GM21390 (cell line): ENCODE measurements around the gene EIF3F.

Experiments used
- ATAC-seq: cut with Tn5 transposase; IDR thresholded peaks from one replicate; pipeline ENCODE4 v1.9.1; 2021; ENCODE audit not compliant: unreplicated experiment

Gene EIF3F

GRCh38 chr11:7986768-7987559, at the start of gene EIF3F:
Gene EIF3F (plus strand): TSS chr11:7987337. CDS start chr11:7987353, 16 bp downstream.
- ATAC-seq = peak; percentile 92

GRCh38 chr11:7941146-7941545, 46.0 kb upstream of the EIF3F start:
- ATAC-seq = no peak

- ATAC-seq = no peak
Measured at GRCh38 chr11:7941608-7942007, 45.5 kb upstream of the EIF3F start, which contains the start of gene OR10A3. Gene OR10A3 (minus strand): TSS chr11:7941708. CDS start chr11:7939520, 2,188 bp downstream.

- ATAC-seq = no peak
Measured at GRCh38 chr11:7944123-7944522, 43.0 kb upstream of the EIF3F start.

GRCh38 chr11:7949934-7950333, 37.2 kb upstream of the EIF3F start:
- ATAC-seq = no peak

- no peak for ATAC-seq
Measured at GRCh38 chr11:7955191-7955590, 31.9 kb upstream of the EIF3F start.

- ATAC-seq = no peak
Measured at GRCh38 chr11:7964261-7964660, 22.9 kb upstream of the EIF3F start.

- ATAC-seq = no peak
Measured at GRCh38 chr11:7964873-7965272, 22.3 kb upstream of the EIF3F start.

GRCh38 chr11:7965386-7965785, 21.8 kb upstream of the EIF3F start, which contains the start of gene NLRP10:
Gene NLRP10 (minus strand): TSS chr11:7965447. CDS start chr11:7963495, 1,952 bp downstream.
- ATAC-seq = no peak

GRCh38 chr11:7967097-7967496, 20.0 kb upstream of the EIF3F start:
- no peak for ATAC-seq

- ATAC-seq = no peak
Measured at GRCh38 chr11:7967826-7968225, 19.3 kb upstream of the EIF3F start.

- no peak for ATAC-seq
Measured at GRCh38 chr11:7968686-7969085, 18.5 kb upstream of the EIF3F start.

- ATAC-seq = no peak
Measured at GRCh38 chr11:7969756-7970646, 17.1 kb upstream of the EIF3F start.

GRCh38 chr11:7971846-7972245, 15.3 kb upstream of the EIF3F start:
- no peak for ATAC-seq

GRCh38 chr11:7973011-7973410, 14.1 kb upstream of the EIF3F start:
- ATAC-seq = no peak

GRCh38 chr11:7974668-7975067, 12.5 kb upstream of the EIF3F start:
- ATAC-seq = no peak

GRCh38 chr11:7977232-7977917, 9.8 kb upstream of the EIF3F start:
- no peak for ATAC-seq

GRCh38 chr11:7981619-7982157, 5.4 kb upstream of the EIF3F start:
- no peak for ATAC-seq

GRCh38 chr11:7982582-7983119, 4.5 kb upstream of the EIF3F start:
- peak; percentile 33 for ATAC-seq

- ATAC-seq = no peak
Measured at GRCh38 chr11:7983832-7984590, 3.1 kb upstream of the EIF3F start.
